Measurements from ENCODE around the gene ATXN7.

ATXN7 gene

DNA sequence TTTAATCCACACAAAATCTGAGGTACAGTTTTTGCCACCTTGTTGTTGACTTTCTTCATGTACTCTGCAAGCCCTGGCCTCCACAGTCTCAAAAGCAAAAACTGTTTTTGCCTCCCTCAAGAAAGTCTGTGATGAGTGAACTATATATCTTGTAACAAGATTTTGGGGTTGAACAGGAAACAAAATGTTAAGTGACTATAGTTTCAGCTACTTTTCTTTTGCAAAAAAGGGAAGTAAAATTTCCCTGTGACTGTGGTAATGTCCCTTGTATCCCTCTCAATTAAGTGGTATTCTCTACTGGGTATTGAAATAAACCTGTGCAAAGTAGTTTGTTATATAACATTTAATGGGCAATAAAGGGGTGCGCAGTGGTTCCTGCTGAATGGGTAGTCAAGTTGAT lies 69.8 kb downstream of the ATXN7 start:
- DNase-seq (ENCODE audit: low read depth, low spot score): no peak

DNA sequence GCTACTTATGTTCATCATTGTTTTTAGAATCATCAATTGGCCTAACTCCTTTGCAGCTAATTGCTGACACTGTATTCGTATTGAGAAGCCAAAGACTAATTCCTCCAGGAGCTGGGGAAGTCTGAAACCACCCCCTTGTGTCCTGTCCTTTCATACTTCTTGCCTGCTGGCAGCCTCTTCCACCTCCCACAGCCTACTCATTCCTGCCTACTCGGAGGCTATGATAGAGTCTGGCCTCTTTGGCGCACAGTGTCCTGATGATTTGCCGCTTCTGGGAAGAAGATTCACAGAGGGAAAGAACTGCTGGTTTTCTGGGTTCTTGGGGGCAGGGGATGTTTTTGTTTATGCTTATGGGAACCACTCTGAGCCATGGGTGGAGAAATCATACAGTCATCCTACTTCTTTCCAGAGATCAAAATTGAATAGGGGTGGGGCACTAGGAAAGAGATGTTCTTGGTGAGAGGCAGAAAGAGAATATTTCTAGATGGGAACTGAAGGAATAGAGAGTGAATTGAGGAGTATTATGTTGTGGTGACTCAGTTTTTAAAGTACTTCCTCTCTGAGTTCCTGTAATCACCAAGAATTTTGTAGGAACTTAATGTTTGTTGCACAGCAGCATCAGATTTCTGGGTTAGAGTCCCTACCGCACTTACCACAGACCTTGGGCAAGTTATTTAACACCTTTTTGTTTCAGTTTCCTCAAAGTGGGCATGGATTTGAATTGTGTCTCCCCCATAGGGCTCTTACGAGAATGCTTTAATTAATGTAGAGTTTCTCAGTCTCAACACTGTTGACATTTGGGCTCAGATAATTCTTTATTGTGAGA lies 70.6 kb downstream of the ATXN7 start:
- no peak for DNase-seq (ENCODE audit: low read depth, low spot score)

DNA sequence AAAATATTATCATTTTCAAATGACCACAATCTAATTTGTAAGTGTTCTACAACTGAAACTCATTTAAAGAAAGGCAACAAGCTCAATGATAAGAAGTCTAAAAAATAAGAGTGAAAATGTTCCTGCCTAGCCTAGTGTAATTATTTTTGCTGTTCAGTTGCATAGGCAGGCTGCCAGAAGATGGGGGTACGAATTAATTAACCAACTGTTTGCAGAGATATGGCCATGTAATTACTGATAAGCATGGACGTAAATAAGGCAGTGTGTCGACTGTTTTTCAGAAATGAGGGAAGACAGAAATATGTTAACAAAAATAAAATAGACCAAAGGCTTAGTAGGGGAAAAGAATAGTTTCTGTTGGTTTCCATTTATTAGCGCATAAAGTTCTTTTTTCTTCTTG lies 73.3 kb downstream of the ATXN7 start:
- no peak for DNase-seq (ENCODE audit: low read depth, low spot score)

DNA sequence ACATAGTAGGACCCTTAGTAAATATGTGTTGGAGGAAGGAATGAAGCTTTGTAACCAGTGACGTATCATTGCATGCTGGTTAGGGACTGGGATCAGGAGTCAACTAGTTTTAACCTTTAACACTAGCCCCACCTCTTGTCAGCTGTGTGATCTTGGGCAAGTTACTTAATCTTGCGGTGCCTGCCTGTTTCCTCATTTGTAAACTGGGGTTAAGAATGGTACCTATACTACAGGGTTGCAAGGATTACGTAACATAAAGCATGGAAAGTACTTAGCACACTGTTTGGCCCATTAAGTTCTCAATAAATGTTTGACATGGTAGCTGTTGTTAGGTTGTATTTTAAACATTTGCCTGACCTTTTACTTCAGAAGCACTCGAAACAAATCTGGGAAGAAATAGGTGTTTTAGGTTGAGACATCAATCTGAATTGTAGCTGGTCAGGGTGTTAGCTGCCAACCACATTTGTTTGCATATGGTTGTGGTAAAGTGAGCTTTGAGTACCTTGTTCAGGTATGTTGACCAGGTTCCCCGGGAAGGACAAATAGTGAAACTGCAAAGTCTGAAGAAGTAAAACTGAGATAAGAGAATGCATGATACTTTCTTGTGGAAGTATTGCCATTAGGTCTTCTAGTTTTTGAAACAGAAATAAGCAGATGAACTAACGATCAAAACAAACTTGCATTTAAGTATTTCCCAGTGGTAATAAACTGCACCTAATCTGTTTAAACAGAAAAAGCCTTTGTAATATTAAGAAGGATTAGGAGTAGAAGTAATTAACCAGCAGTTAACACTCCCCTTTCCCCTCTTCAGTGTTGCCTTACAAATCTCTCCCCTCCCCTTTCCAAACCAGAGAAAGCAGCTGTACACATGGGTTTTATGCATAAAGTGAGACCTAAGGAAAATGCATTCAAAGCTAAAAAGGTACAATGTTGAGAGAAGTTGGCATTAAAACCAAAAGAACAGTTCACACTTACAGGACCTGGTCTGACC lies 74.3 kb downstream of the ATXN7 start:
- no peak for DNase-seq (ENCODE audit: low read depth, low spot score)

DNA sequence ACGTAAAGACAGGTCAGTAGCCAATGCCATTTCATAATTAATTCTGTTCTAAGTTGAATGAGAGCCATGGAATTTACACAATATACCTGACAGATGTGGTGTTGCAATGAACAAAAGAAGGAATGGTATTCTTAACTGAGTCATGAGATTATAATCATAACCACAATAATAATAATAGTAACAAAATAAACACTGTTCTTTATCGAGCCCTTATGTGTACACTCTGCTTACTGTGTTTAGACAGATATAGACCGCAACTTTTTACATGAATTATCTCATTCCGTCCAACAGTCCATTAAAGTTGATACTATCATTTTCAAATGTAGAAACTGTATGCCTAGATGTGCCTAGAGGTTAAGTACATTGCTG lies 76.7 kb downstream of the ATXN7 start:
- no peak for DNase-seq (ENCODE audit: low read depth, low spot score)

DNA sequence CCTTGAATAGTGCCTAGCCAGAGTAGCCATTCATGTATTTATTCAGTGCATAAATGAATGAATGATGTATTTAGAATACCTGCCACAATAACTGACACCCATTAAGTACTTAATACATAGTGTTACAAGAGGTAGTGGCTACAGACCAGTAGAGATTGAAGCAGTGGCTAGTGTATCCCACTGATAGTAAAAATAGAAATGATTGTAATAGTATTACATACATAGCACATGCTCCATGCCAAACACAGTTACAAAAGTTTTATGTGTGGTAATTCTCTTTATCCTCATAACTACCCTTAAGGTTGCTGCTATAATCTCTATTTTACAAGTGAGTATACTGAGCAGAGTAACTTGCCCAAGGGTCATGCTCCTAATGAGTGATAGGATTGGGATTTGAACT lies 78.9 kb downstream of the ATXN7 start:
- DNase-seq (ENCODE audit: low read depth, low spot score): no peak

DNA sequence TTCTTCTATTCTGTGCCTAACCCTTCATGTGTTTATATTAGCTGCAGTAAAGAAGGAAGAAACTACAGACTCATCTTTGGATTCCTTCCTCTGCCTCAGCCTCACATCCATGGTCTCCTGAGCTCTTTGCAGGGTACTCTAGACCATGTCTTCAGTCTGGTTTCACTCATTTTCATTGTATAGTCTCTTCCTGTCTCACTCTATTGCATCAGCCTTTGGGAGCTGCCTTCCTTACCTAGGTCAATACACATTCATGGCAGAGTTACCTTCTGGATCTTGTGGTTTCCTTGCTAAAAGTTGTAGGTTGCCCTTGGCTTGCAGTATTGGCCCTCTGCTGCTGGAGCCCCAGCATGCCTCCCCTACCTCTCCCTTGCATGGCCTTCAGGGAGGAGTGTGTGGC lies 80.0 kb downstream of the ATXN7 start:
- no peak for DNase-seq (ENCODE audit: low read depth, low spot score)

DNA sequence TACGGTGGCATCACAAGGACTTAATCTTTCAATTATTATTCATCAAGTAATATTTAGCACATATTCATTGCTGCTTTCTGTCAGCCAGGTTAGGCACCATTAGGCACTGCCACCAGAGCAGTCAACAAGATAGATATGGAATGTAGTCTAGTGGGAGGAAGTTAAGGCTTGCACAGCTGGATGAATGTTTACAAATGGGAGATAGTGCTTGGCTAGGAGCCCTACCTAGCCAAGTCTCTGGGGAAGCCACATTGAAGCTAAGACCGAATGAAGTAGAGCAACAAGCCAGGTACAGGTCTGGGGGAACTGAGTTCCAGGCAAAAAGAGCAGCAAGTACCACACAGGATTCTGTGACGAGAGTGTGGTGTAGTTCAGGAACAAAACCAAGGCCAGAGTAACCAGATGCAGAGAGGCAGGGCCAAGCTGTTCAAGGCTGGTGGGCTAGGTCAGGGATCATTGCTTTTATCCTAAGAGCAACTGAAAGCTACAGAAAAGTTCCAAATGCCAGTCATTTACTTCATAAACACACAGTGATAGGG lies 82.0 kb downstream of the ATXN7 start:
- DNase-seq (ENCODE audit: low read depth, low spot score): no peak

DNA sequence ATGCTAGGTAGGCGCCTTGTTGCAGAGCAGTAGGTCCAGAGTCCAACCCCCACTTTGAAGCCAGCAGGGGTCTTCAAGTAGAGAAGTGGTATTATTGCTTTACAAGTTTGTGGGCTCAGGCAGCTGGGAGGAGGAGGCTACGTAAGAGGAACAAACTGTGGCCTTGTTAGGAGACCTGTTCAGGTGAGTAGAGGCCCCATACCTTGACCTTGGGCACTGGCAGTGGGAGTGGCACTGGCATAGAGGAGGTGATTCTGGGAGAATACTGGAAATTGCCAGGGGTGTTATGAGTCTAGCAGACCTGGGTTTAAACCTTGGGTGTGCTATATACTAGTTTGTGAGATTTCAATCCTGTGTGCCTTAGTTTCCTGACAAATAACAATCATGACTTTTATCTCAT lies 83.1 kb downstream of the ATXN7 start:
- no peak for DNase-seq (ENCODE audit: low read depth, low spot score)

DNA sequence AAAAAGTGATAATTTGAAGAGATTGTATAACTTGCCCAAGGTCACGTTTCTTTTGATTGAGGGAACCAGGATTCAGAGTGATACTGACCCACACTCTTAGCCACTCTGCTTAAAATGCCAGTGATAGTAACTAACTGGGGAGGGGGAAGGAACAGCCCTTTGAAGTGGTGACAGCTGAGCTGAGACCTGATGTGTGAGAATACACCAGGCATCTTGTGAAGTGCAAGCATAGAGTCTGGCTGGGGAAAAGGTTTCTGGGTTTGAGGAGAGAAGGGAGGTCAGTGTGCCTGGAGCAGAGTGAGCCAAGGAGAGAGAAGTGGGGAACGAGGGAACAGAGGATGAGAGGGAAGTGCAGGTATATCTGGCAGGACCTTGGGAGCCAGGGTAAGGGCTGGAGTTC lies 83.9 kb downstream of the ATXN7 start:
- DNase-seq (ENCODE audit: low read depth, low spot score): no peak

DNA sequence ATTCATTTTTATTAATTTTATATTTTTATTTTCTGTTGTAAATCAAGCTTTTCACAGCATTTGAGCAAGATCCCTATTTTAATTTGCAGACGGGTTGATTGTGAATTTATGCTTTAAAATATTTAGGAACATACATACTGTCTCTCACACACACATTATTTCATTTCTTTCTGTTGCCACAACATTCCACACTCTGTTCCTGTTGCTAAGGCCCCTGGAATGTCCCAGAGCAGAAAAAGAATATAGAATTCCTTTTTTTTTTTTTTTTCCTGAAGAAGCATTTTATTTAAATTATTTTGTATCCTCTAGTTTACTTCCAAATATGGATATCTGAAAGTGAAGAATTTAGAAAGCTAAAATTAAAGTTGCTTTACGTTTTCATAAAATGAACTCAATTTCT lies 85.3 kb downstream of the ATXN7 start:
- DNase-seq (ENCODE audit: low read depth, low spot score): no peak

DNA sequence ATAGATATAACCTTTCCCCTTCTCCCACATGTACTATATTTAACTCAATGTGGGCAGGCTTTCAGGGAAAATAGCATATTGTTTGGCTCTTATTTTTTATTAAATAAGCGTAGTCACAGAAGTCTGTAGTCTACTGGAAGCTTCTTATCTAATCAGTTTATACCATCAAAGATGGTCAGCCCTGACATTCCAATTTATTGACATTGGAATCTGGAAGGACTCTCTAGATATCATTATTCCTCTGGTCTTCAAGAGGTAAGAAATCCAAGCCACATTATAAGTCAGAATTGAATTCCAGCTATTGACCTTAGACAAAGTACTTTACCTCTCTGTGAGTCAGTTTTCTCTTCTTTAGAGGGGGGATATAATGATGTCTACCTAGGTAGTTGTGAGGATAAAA lies 87.0 kb downstream of the ATXN7 start:
- DNase-seq (ENCODE audit: low read depth, low spot score): no peak

DNA sequence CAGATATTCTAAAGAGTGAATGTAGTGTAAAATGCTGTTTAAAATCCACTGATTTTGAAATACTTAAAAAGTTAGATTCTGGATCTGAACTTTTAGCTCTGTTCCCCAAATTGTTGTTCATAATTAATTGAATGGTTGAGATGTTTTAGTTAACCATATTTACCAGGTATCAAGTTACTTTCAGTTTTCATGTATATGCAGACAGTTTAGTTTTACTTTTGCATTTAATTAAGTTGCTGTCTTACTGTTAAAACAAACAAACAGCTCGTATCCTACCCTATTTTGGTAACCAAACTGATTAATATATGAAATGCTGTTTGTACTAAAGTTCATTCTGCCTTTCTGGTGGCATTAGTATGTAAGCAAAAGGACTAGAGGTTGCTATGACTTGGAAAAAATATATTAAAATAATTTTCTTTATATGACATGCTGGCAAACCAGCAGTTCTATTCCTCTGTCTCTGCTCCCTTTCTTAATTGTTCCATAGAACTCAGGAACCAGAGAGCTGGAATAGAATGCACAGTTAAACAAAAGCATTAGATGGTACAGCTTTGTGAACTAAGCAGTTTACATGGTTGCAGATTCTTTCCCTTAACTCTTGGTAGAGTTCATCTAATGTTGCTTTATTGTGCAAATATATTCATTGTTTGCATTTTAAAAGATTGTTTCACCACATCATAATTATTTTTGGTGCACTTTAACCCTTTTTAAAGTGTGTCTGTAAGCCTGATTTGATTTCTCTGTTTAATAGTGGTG lies 88.0 kb downstream of the ATXN7 start:
- no peak for DNase-seq (ENCODE audit: low read depth, low spot score)

DNA sequence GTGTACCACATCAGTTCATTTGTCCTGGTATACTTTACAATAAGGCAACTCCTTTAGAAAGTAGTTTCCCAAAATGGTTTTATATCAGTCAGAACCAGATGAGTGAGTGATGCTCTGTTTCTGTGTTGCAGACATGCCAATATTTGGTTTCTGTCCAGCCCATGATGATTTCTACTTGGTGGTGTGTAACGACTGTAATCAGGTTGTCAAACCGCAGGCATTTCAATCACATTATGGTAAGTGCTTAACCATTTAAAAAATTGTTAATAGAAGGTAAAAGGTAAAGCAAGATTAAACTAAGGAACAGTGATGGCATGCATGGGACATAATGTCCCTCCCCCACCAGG lies 88.6 kb downstream of the ATXN7 start:
- no peak for DNase-seq (ENCODE audit: low read depth, low spot score)

DNA sequence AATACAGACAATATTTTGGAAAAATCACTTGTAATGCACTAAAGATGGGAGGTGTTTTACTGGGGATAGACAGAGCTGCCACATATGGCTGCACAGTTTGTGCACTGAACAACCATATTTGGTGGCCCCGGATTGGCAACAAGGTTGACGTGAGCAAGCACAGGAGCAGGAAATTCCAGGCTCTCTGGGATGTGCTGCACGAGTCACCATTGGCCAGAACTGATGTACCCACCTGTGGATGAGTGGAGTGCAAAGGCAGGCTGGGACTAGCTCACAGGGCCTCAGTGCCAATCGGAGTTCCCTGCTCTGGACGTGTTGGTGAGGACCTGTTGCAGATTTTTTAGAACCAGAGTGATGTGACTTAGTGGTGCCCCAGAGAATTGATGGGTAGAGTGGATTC lies 90.5 kb downstream of the ATXN7 start:
- no peak for DNase-seq (ENCODE audit: low read depth, low spot score)

DNA sequence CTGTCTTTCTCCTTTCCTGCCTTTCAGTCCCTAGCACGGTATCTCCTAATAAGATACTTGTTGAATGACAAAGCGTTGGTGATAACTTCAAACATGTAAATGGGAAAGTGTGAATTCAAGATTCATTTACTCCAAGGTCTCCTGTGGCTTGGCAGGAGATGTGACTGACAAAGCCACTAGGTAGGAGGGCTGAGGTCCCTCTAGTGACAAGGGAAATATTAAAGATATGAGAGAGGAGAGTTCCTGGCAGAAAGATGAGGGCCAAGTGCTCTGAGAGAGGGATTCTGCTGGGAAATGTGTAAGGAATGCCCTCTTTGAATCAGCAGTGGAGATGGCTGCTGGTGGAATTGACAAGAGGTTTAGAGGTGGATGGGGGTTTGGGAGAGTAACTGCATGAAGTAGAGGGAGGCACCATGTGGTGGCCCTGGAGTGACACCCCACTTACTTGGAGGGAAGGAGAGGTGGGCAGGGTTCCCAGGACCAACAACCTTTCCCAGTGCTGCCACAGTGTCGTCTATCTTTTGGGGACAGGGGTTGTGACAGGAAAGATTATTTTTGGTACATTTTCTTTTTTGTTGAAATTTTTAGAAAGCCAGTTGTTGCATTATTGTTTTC lies 91.5 kb downstream of the ATXN7 start:
- DNase-seq (ENCODE audit: low read depth, low spot score): no peak

DNA sequence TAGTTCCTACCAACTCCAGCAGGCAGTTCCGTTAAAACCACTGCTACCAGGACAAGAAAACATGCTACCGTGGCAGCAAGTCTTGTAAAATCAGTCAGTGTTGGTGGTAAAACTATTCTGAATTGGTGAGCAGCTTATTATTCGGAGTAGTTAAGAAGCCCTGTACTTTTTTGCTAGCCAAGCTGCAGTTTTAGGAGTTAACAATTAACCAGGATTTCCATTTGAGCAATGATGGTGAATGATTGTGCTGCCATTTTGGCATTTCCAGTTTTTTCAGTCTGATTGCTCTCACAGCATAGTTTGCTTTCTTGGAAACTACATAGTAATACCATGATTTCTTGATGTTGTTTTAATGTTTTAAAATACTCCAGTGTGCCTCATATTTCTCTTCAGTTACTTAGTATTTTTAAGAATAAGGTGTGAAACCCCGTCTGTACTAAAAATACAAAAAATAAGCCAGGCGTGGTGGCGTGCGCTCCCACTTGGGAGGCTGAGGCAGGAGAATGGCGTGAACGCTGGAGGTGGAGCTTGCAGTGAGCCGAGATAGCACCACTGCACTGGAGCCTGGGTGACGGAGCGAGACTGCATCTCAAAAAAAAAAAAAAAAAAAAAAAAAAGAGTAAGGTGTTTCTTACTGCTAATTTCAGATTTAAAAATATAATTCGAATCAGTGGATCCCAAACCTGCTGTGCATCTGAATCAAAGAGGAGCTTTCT lies 92.3 kb downstream of the ATXN7 start:
- no peak for DNase-seq (ENCODE audit: low read depth, low spot score)

DNA sequence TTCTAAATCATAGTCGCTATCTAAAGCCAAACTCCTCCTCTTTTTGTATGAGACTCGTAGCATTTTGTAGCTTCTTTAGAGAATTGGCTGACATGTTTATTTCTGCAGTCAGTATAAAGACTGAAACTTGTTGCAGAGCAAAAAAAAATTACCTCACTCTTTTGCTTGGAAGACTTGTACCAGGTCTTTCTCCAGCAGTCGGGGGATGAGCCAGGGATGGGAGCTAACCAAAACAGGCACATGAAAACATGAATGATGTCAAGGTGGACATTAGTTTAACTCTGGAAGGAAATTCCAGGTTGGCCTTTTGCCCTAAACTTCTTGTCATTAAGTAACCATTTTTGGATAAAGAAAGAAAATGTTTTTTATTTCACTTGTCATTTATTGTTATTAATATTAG lies 95.5 kb downstream of the ATXN7 start:
- no peak for DNase-seq (ENCODE audit: low read depth, low spot score)

DNA sequence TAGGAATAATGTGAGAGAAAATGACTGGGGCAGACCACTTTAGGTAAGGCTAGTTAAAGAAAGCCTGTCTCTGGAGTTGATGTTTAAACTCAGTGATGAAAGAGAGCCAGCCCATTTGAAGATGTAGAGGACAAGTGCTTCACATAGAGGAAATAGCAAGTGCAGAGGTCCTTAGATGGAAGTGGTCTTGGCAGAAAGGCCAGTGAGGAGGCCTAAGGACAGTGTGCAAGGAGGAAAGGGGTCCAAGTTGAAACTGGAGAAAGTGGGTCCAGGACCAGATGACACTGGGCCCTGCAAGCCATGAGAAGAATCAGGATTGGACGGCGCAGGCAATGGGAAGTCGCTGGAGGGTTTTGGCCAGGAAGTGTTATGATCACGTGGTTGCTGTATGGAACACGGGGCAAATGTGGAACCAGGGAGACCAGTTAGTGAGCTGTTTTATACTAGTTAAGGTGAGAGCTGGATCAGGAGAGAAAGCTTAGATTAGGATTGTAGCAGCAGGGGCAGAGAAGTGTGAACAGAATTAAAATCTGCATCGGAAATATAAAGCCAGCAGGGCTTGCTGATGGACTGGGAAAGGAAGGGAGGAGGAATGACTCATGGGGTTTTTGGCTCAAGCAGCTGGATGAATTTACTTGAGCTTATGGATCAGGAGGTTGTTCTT lies 96.5 kb downstream of the ATXN7 start:
- DNase-seq (ENCODE audit: low read depth, low spot score): no peak

DNA sequence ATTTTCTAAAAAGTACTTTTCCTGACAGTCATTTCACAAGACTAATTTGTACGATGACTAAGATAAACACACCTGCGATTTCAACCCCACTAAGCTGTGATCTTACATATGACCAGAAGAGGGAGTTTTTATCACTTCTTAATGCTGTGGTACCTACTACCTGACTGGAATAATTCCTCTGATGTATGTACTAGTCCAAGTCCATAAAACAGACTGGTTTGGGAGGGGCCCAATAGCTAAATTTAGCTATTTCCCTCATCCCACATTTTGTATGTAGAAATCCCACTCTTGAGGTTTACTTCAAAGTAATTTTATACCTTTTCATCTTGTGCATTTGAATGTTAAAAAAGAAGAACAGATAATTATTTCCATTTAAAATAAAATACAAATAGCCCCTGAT lies 98.2 kb downstream of the ATXN7 start:
- DNase-seq (ENCODE audit: low read depth, low spot score): no peak
